Naive thymus-derived CD4-positive, alpha-beta T cell (primary cell): ENCODE results near the gene RAVER2. TPM values are rescaled to one million over a fixed set of nuclear protein-coding genes. Genes with fewer than 3 reads are reported as not detected.
A peak's percentile ranks its signal among the peaks of the same experiment; 100 is the strongest.

ENCODE experiments used
- ATAC-seq: fragments of 150-1000 bp; cut with Tn5 transposase; 2 replicates; pipeline ENCODE4 v1.10.0; 2021; ENCODE audit warnings: mild to moderate bottlenecking, moderate library complexity
- CTCF ChIA-PET: fragments of 350-600 bp; sonication (Branson Sonifier 250); formaldehyde crosslinking; loops from one replicate; lab custom pipeline; 2021; ENCODE audit warnings: antibody characterized with exemption; lab: Charles Lee
- POLR2A ChIA-PET: fragments of 350-600 bp; sonication (Branson Sonifier 250); formaldehyde crosslinking; loops from one replicate; lab custom pipeline; 2021; ENCODE audit warnings: antibody characterized with exemption, inconsistent platforms; lab: Charles Lee
- DNase-seq, 9 donors: peaks; one replicate each; pipeline versions ENCODE4 v3.0.0 to v3.0.0-alpha.2; 2020 to 2022; ENCODE audit warnings: mixed read lengths in 1 of 9
- H3K27ac ChIP-seq: one replicate; pipeline ENCODE4 v1.7.0; 2013; ENCODE audit warnings: mild to moderate bottlenecking, low read depth, low read length, moderate library complexity
- H3K27me3 ChIP-seq, 2 donors: one replicate each; pipeline ENCODE4 v1.7.0; 2013; ENCODE audit warnings: low read length in 2 of 2, mild to moderate bottlenecking in 2 of 2, moderate library complexity in 2 of 2; ENCODE audit not compliant: control insufficient read depth in 2 of 2, insufficient read depth in 2 of 2
- H3K36me3 ChIP-seq, 3 experiments: 1 replicate in 2 of 3; 2 replicates in 1 of 3; pipeline ENCODE4 v1.7.0; 2013; ENCODE audit warnings: low read length in 3 of 3, mild to moderate bottlenecking in 3 of 3, moderate library complexity in 1 of 3; ENCODE audit not compliant: insufficient read depth in 3 of 3, control insufficient read depth in 2 of 3
- H3K4me1 ChIP-seq, 2 donors: one replicate each; pipeline ENCODE4 v1.7.0; 2013; ENCODE audit warnings: low read length in 2 of 2, mild to moderate bottlenecking in 2 of 2, moderate library complexity in 1 of 2; ENCODE audit not compliant: control insufficient read depth in 2 of 2, insufficient read depth in 2 of 2
- H3K4me3 ChIP-seq: 2 replicates; pipeline ENCODE4 v1.7.0; 2013; ENCODE audit warnings: mild to moderate bottlenecking, low read length
- H3K9me3 ChIP-seq, 3 experiments: 1 replicate in 2 of 3; 2 replicates in 1 of 3; pipeline ENCODE4 v1.7.0; 2013; ENCODE audit warnings: low read length in 3 of 3; ENCODE audit not compliant: control insufficient read depth in 2 of 3
- H3K27ac Mint-ChIP-seq, 9 donors: one replicate each; pipeline ENCODE4 v1.8.0; 2020 to 2022; ENCODE audit warnings: mixed read lengths in 9 of 9, mild to moderate bottlenecking in 8 of 9, moderate library complexity in 5 of 9, inconsistent platforms in 2 of 9
- H3K27me3 Mint-ChIP-seq, 5 donors: one replicate each; pipeline ENCODE4 v1.8.0; 2021 to 2022; ENCODE audit warnings: mixed read lengths in 5 of 5, mild to moderate bottlenecking in 1 of 5
- H3K36me3 Mint-ChIP-seq, 5 donors: one replicate each; pipeline ENCODE4 v1.8.0; 2020 to 2022; ENCODE audit warnings: mixed read lengths in 5 of 5, mild to moderate bottlenecking in 3 of 5, inconsistent platforms in 1 of 5
- H3K4me1 Mint-ChIP-seq, 7 donors: one replicate each; pipeline ENCODE4 v1.8.0; 2020 to 2022; ENCODE audit warnings: mixed read lengths in 7 of 7, mild to moderate bottlenecking in 3 of 7, inconsistent platforms in 1 of 7
- H3K4me3 Mint-ChIP-seq, 10 donors: one replicate each; pipeline ENCODE4 v1.8.0; 2020 to 2022; ENCODE audit warnings: mild to moderate bottlenecking in 10 of 10, mixed read lengths in 10 of 10, moderate library complexity in 6 of 10, inconsistent platforms in 2 of 10
- H3K9me3 Mint-ChIP-seq, 11 donors: one replicate each; pipeline ENCODE4 v1.8.0; 2020 to 2022; ENCODE audit warnings: mixed read lengths in 11 of 11, mild to moderate bottlenecking in 4 of 11, inconsistent platforms in 1 of 11, moderate library complexity in 1 of 11
- intact Hi-C, 2 donors: fragments of 100-400 bp; cut with micrococcal nuclease; formaldehyde crosslinking; loops; one replicate each; pipeline ENCODE4 v1.15.1; 2023
- polyA plus RNA-seq, 2 donors: library from polyadenylated mRNA; unstranded; fragments of 300-500 nt; fragmentation: Illumina TruSeq; gene quantifications; one replicate each; pipeline ENCODE4 v1.2.3, GENCODE V29; 2021
- total RNA-seq, 6 experiments: library from RNA in 5 of 6; stranded (reverse) in 5 of 6; gene quantifications; 1 replicate in 5 of 6; 2 replicates in 1 of 6; pipeline ENCODE4 v1.2.3 and lab custom pipeline; 2021 to 2026

The RAVER2 gene
- total and polyA plus RNA-seq, 7 experiments from 2014 or later, result 0.29 to 1.9 (median 0.93) TPM

GRCh38 chr1:64854674-64855073, 109.8 kb downstream of the RAVER2 start:
- Histone ChIP-seq H3K36me3 (peaks cover 40 to 99% (median 46%) of the 10 kb centered on the region in 3 experiments), H3K27me3 (no peaks in the 10 kb centered on the region), H3K27ac (no peak overlapping the region), H3K4me1 (peaks cover 0 to 5% of the 10 kb centered on the region in 2 donors), H3K9me3 (no peaks in the 10 kb centered on the region), H3K4me3 (no peak overlapping the region)
- CTCF ChIA-PET, result no interaction called here
- H3K27me3 Mint-ChIP-seq, result no peaks in the 10 kb centered on the region
- H3K27ac Mint-ChIP-seq, result peak overlapping the region in 7 of 9 donors; percentile 17 to 88 (median 65)
- DNase-seq (no peak), ATAC-seq (no peak)
- H3K4me1 Mint-ChIP-seq, result peaks cover 0 to 12% (median 6%) of the 10 kb centered on the region in 7 donors
- H3K9me3 Mint-ChIP-seq, result peaks cover 0 to 3% (median 0%) of the 10 kb centered on the region in 11 donors
- intact Hi-C loops, result no loop called here
- H3K4me3 Mint-ChIP-seq, result no peak overlapping the region
- POLR2A ChIA-PET, result no interaction called here
- peaks cover 14 to 83% (median 37%) of the 10 kb centered on the region in 5 donors for H3K36me3 Mint-ChIP-seq

GRCh38 chr1:64855557-64855956, 110.7 kb downstream of the RAVER2 start:
- intact Hi-C loops, result no loop called here
- H3K27ac ChIP-seq, result no peak overlapping the region
- H3K9me3 Mint-ChIP-seq, result peaks cover 0 to 3% (median 0%) of the 10 kb centered on the region in 11 donors
- H3K36me3 Mint-ChIP-seq, result peaks cover 17 to 77% (median 42%) of the 10 kb centered on the region in 5 donors
- H3K36me3 ChIP-seq, result peaks cover 44 to 95% (median 46%) of the 10 kb centered on the region in 3 experiments
- H3K4me3 ChIP-seq, result no peak overlapping the region
- H3K27me3 ChIP-seq, result no peaks in the 10 kb centered on the region
- H3K27me3 Mint-ChIP-seq, result no peaks in the 10 kb centered on the region
- ATAC-seq, result no peak
- H3K9me3 ChIP-seq, result no peaks in the 10 kb centered on the region
- POLR2A ChIA-PET, result interaction anchor here (0.6 kb wide), 2 partner anchors 8 to 113 kb away, joined by 3 read pairs; no protein-coding TSS in a partner anchor
- H3K4me1 Mint-ChIP-seq, result peaks cover 1 to 15% (median 9%) of the 10 kb centered on the region in 7 donors
- CTCF ChIA-PET, result no interaction called here
- no peak for DNase-seq
- H3K4me3 Mint-ChIP-seq, result no peak overlapping the region
- no peak overlapping the region for H3K27ac Mint-ChIP-seq
- peaks cover 0 to 7% of the 10 kb centered on the region in 2 donors for H3K4me1 ChIP-seq

- Histone ChIP-seq H3K27ac (no peak overlapping the region), H3K4me3 (no peak overlapping the region), H3K9me3 (no peaks in the 10 kb centered on the region), H3K36me3 (peaks cover 44 to 95% (median 46%) of the 10 kb centered on the region in 3 experiments), H3K27me3 (no peaks in the 10 kb centered on the region), H3K4me1 (peaks cover 0 to 7% of the 10 kb centered on the region in 2 donors)
- peaks cover 5 to 23% (median 15%) of the 10 kb centered on the region in 7 donors for H3K4me1 Mint-ChIP-seq
- ChIA-PET POLR2A (interaction anchor here (1.1 kb wide), 1 partner anchor 10 kb away, joined by 3 read pairs; no protein-coding TSS in a partner anchor), CTCF (interaction anchor here (1.1 kb wide), 1 partner anchor 106 kb away, joined by 3 read pairs; no protein-coding TSS in a partner anchor)
- H3K27ac Mint-ChIP-seq, result peak overlapping the region in 2 of 9 donors; percentile 20 to 67
- no peak for ATAC-seq
- no peak for DNase-seq
- no peaks in the 10 kb centered on the region for H3K27me3 Mint-ChIP-seq
- peaks cover 23 to 78% (median 46%) of the 10 kb centered on the region in 5 donors for H3K36me3 Mint-ChIP-seq
- H3K4me3 Mint-ChIP-seq, result no peak overlapping the region
- intact Hi-C loops, result no loop called here
- peaks cover 0 to 7% (median 0%) of the 10 kb centered on the region in 11 donors for H3K9me3 Mint-ChIP-seq
Measured at GRCh38 chr1:64856553-64856952, 111.7 kb downstream of the RAVER2 start.

GRCh38 chr1:64857347-64857746, 112.5 kb downstream of the RAVER2 start:
- Histone ChIP-seq H3K4me1 (peaks cover 0 to 7% of the 10 kb centered on the region in 2 donors), H3K9me3 (no peaks in the 10 kb centered on the region), H3K36me3 (peaks cover 44 to 95% (median 46%) of the 10 kb centered on the region in 3 experiments), H3K4me3 (no peak overlapping the region), H3K27me3 (no peaks in the 10 kb centered on the region), H3K27ac (no peak overlapping the region)
- H3K4me3 Mint-ChIP-seq, result no peak overlapping the region
- no peaks in the 10 kb centered on the region for H3K27me3 Mint-ChIP-seq
- intact Hi-C loops, result no loop called here
- peaks cover 8 to 29% (median 22%) of the 10 kb centered on the region in 7 donors for H3K4me1 Mint-ChIP-seq
- no peak for DNase-seq
- peaks cover 0 to 7% (median 0%) of the 10 kb centered on the region in 11 donors for H3K9me3 Mint-ChIP-seq
- H3K36me3 Mint-ChIP-seq, result peaks cover 19 to 77% (median 46%) of the 10 kb centered on the region in 5 donors
- peak overlapping the region in 3 of 9 donors; percentile 26 to 67 (median 51) for H3K27ac Mint-ChIP-seq
- ChIA-PET POLR2A (interaction anchor here (1.1 kb wide), 1 partner anchor 9 kb away, joined by 3 read pairs; no protein-coding TSS in a partner anchor), CTCF (interaction anchor here (0.6 to 1.1 kb wide), 2 partner anchors 105 to 197 kb away, joined by 3 read pairs; no protein-coding TSS in a partner anchor)
- no peak for ATAC-seq

GRCh38 chr1:64861611-64862010, 116.7 kb downstream of the RAVER2 start:
- no peaks in the 10 kb centered on the region for H3K27me3 Mint-ChIP-seq
- peaks cover 29 to 48% (median 39%) of the 10 kb centered on the region in 7 donors for H3K4me1 Mint-ChIP-seq
- peak overlapping the region in 7 of 9 donors; percentile 32 to 88 (median 69) for H3K27ac Mint-ChIP-seq
- H3K27me3 ChIP-seq, result no peaks in the 10 kb centered on the region
- peaks cover 0 to 5% (median 0%) of the 10 kb centered on the region in 11 donors for H3K9me3 Mint-ChIP-seq
- POLR2A ChIA-PET, result no interaction called here
- H3K36me3 Mint-ChIP-seq, result peaks cover 20 to 72% (median 52%) of the 10 kb centered on the region in 5 donors
- no peak for DNase-seq
- peaks cover 16 to 72% (median 30%) of the 10 kb centered on the region in 3 experiments for H3K36me3 ChIP-seq
- no peaks in the 10 kb centered on the region for H3K9me3 ChIP-seq
- H3K27ac ChIP-seq, result no peak overlapping the region
- peaks cover 15 to 30% of the 10 kb centered on the region in 2 donors for H3K4me1 ChIP-seq
- no peak overlapping the region for H3K4me3 Mint-ChIP-seq
- no peak for ATAC-seq
- no peak overlapping the region for H3K4me3 ChIP-seq
- intact Hi-C loops, result loop anchor here in 1 of 2 donors (5.0 kb wide), 1 partner anchor 61 kb away; no protein-coding TSS in a partner anchor
- CTCF ChIA-PET, result no interaction called here

- H3K4me3 Mint-ChIP-seq, result peak overlapping the region in 7 of 10 donors; percentile 3 to 65 (median 54)
- DNase-seq, result peak in 8 of 9 donors; percentile 19 to 67 (median 50)
- no peaks in the 10 kb centered on the region for H3K27me3 ChIP-seq
- no peaks in the 10 kb centered on the region for H3K9me3 ChIP-seq
- peak overlapping the region; percentile 26 to 93 (median 78) for H3K27ac Mint-ChIP-seq
- no peak overlapping the region for H3K4me3 ChIP-seq
- CTCF ChIA-PET, result interaction anchor here (0.8 to 2.0 kb wide), 2 partner anchors 13 to 97 kb away, joined by 3 to 8 read pairs; no protein-coding TSS in a partner anchor
- H3K4me1 Mint-ChIP-seq, result peaks cover 29 to 58% (median 39%) of the 10 kb centered on the region in 7 donors
- H3K9me3 Mint-ChIP-seq, result peaks cover 0 to 5% (median 0%) of the 10 kb centered on the region in 11 donors
- peaks cover 23 to 66% (median 48%) of the 10 kb centered on the region in 5 donors for H3K36me3 Mint-ChIP-seq
- POLR2A ChIA-PET, result interaction anchor here (0.6 to 1.7 kb wide), 9 partner anchors 8 to 186 kb away, joined by 3 to 6 read pairs (median 3); partner anchors contain the start of gene JAK1
- H3K4me1 ChIP-seq, result peaks cover 15 to 29% of the 10 kb centered on the region in 2 donors
- H3K36me3 ChIP-seq, result peaks cover 6 to 71% (median 13%) of the 10 kb centered on the region in 3 experiments
- ATAC-seq, result peak; percentile 95
- H3K27ac ChIP-seq, result peak overlapping the region; percentile 29
- intact Hi-C loops, result loop anchor here (1.0 to 5.0 kb wide), 4 partner anchors 13 to 177 kb away; no protein-coding TSS in a partner anchor
- no peaks in the 10 kb centered on the region for H3K27me3 Mint-ChIP-seq
Measured at GRCh38 chr1:64864018-64864940, 119.4 kb downstream of the RAVER2 start.
